SK-N-SH (cell line): ENCODE results near the gene ATP8A1. TPM values are rescaled to one million over a fixed set of nuclear protein-coding genes. Genes with fewer than 3 reads are reported as not detected.

Source experiments
- CTCF ChIA-PET: fragments of 300-600, 350-600 bp; formaldehyde crosslinking; extraction: SDS; loops from one replicate; lab custom pipeline; 2021; lab: Yijun Ruan, JAX
- POLR2A ChIA-PET: fragments of 350-600 bp; sonication (Branson Sonifier 250); formaldehyde crosslinking; extraction: SDS; loops from one replicate; lab custom pipeline; 2020; ENCODE audit warnings: antibody characterized with exemption, inconsistent platforms; lab: Yijun Ruan, JAX
- DNase-seq: peaks from one replicate; pipeline ENCODE4 v3.0.0; 2012
- H2AFZ ChIP-seq: fragments of 200-600 bp; sonication (generic); 2 replicates; pipeline ENCODE4 v1.8.1; 2016; ENCODE audit warnings: antibody characterized with exemption, mild to moderate bottlenecking, low read depth
- H3F3A ChIP-seq: fragments of 200-600 bp; sonication (generic); replicated peaks from 2 replicates; pipeline ENCODE3; 2016; ENCODE audit warnings: antibody characterized with exemption, mild to moderate bottlenecking; ENCODE audit not compliant: insufficient read depth
- H3K27ac ChIP-seq, 2 experiments: fragments of 200-500 bp in 1 of 2; fragments of 200-600 bp in 1 of 2; sonication (Bioruptor generic) in 1 of 2; sonication (generic), shearing (Covaris generic) in 1 of 2; 2 replicates each; pipeline versions ENCODE4 v1.5.1 to v1.6.1; 2014 to 2016; ENCODE audit warnings: low read depth in 2 of 2, inconsistent platforms in 1 of 2, low read length in 1 of 2, mild to moderate bottlenecking in 1 of 2, mixed read lengths in 1 of 2
- H3K27me3 ChIP-seq: fragments of 200-600 bp; sonication (generic), shearing (Covaris generic); 2 replicates; pipeline ENCODE4 v1.6.1; 2016; ENCODE audit warnings: mixed run types; ENCODE audit not compliant: insufficient read depth
- H3K36me3 ChIP-seq, 2 experiments: fragments of 200-500 bp in 1 of 2; fragments of 200-600 bp in 1 of 2; sonication (Bioruptor generic) in 1 of 2; sonication (generic) in 1 of 2; replicated peaks in 1 of 2; 2 replicates each; pipeline versions ENCODE3 to v1.5.1; 2014 to 2016; ENCODE audit warnings: low read length in 1 of 2, mild to moderate bottlenecking in 1 of 2; ENCODE audit not compliant: insufficient read depth in 2 of 2, control insufficient read depth in 1 of 2
- H3K4me1 ChIP-seq, 2 experiments: fragments of 200-500 bp in 1 of 2; fragments of 200-600 bp in 1 of 2; sonication (Bioruptor generic) in 1 of 2; sonication (generic), shearing (Covaris generic) in 1 of 2; 2 replicates each; pipeline versions ENCODE4 v1.5.1 to v1.6.1; 2014 to 2016; ENCODE audit warnings: low read depth in 1 of 2, low read length in 1 of 2, mixed run types in 1 of 2; ENCODE audit not compliant: insufficient read depth in 2 of 2, control insufficient read depth in 1 of 2
- H3K4me2 ChIP-seq: fragments of 200-600 bp; sonication (generic), shearing (Covaris generic); 2 replicates; pipeline ENCODE4 v1.6.1; 2017; ENCODE audit warnings: mixed run types
- H3K4me3 ChIP-seq, 2 experiments: fragments of 200-500 bp in 1 of 2; fragments of 200-600 bp in 1 of 2; sonication (Bioruptor generic) in 1 of 2; sonication (generic), shearing (Covaris generic) in 1 of 2; 2 replicates each; pipeline versions ENCODE4 v1.5.1 to v1.8.1; 2014 to 2016; ENCODE audit warnings: low read depth in 2 of 2, inconsistent platforms in 1 of 2, low read length in 1 of 2, mild to moderate bottlenecking in 1 of 2, mixed read lengths in 1 of 2, moderate library complexity in 1 of 2
- H3K79me2 ChIP-seq: fragments of 200-600 bp; sonication (generic); 2 replicates; pipeline ENCODE4 v1.8.1; 2017; ENCODE audit warnings: mild to moderate bottlenecking; ENCODE audit not compliant: insufficient read depth
- H3K9ac ChIP-seq: fragments of 200-600 bp; sonication (generic); 2 replicates; pipeline ENCODE4 v1.6.1; 2017; ENCODE audit warnings: mixed run types
- H3K9me2 ChIP-seq: fragments of 200-600 bp; sonication (generic); 2 replicates; pipeline ENCODE4 v1.6.1; 2017; ENCODE audit warnings: mixed run types
- H3K9me3 ChIP-seq: fragments of 200-600 bp; sonication (generic); 2 replicates; pipeline ENCODE4 v1.6.1; 2017; ENCODE audit warnings: mixed run types, mild to moderate bottlenecking, moderate library complexity
- H4K20me1 ChIP-seq: fragments of 200-600 bp; sonication (generic); 2 replicates; pipeline ENCODE4 v1.6.1; 2017; ENCODE audit warnings: mild to moderate bottlenecking, mixed run types; ENCODE audit not compliant: insufficient read depth
- EZH2phosphoT487 ChIP-seq: fragments of 200-600 bp; sonication (generic); IDR thresholded peaks from 2 replicates; pipeline ENCODE4 v1.6.1; 2017; ENCODE audit warnings: low read depth, mixed run types, mild to moderate bottlenecking, antibody characterized with exemption, moderate library complexity, borderline replicate concordance
- FOSL2 ChIP-seq: IDR thresholded peaks from 2 replicates; pipeline ENCODE4 v1.4.0; 2012; ENCODE audit warnings: low read depth, mild to moderate bottlenecking, moderate library complexity, borderline replicate concordance
- FOXM1 ChIP-seq: IDR thresholded peaks from 2 replicates; pipeline ENCODE4 v1.4.0; 2012; ENCODE audit warnings: low read depth, mild to moderate bottlenecking
- JUND ChIP-seq: IDR thresholded peaks from 2 replicates; pipeline ENCODE4 v1.4.0; 2012
- MXI1 ChIP-seq: IDR thresholded peaks from 2 replicates; pipeline ENCODE4 v1.6.1; 2012; ENCODE audit warnings: mild to moderate bottlenecking, low read depth, low read length, improper control_type of control experiment
- NFIC ChIP-seq: IDR thresholded peaks from 2 replicates; pipeline ENCODE4 v1.4.0; 2012; ENCODE audit warnings: borderline replicate concordance
- PBX3 ChIP-seq: IDR thresholded peaks from 2 replicates; pipeline ENCODE4; 2012
- POLR2AphosphoS5 ChIP-seq: IDR thresholded peaks from 2 replicates; pipeline ENCODE4 v1.6.1; 2012; ENCODE audit warnings: low read depth, low read length
- REST ChIP-seq: IDR thresholded peaks from 2 replicates; pipeline ENCODE4 v1.6.1; 2012; ENCODE audit warnings: mild to moderate bottlenecking, low read depth, low read length, moderate library complexity
- SIN3A ChIP-seq: IDR thresholded peaks from 2 replicates; pipeline ENCODE4 v1.6.1; 2012; ENCODE audit warnings: low read depth, mild to moderate bottlenecking, low read length, moderate library complexity, borderline replicate concordance
- TEAD4 ChIP-seq: IDR thresholded peaks from 2 replicates; pipeline ENCODE4 v1.4.0; 2012; ENCODE audit warnings: mild to moderate bottlenecking, borderline replicate concordance; ENCODE audit not compliant: insufficient read depth
- USF1 ChIP-seq: IDR thresholded peaks from 2 replicates; pipeline ENCODE4 v1.4.0; 2012; ENCODE audit warnings: low read depth, borderline replicate concordance
- YY1 ChIP-seq: IDR thresholded peaks from 2 replicates; pipeline ENCODE4 v1.4.0; 2012; ENCODE audit warnings: low read depth, mild to moderate bottlenecking
- whole genome bisulfite sequencing: methylation state at CpG from one replicate; pipeline ENCODE4 v1.1.6; 2017; ENCODE audit warnings: low lambda C conversion rate; 5-methylcytosine and 5-hydroxymethylcytosine counted together
- polyA plus RNA-seq, 3 experiments: library from polyadenylated mRNA; depleted of rRNA; stranded (reverse); fragments of >200 nt; gene quantifications; 2 replicates each; pipeline ENCODE4 v1.2.3, GENCODE V29; 2012
- TF ChIP-seq, protein P1 (sequence below): IDR thresholded peaks from 2 replicates; pipeline ENCODE4 v1.4.0; 2012; ENCODE audit warnings: low read depth

The ATP8A1 gene
- polyA plus RNA-seq, 1 of the 3 experiments (the other 2 are of a cell fraction): 0.38 TPM

- H4K20me1 ChIP-seq: no peaks in the 10 kb centered on the region
- no peaks in the 10 kb centered on the region for H3K9me2 ChIP-seq
- H3K4me3 ChIP-seq: no peak overlapping the region
- no peak for DNase-seq
- TF ChIP-seq REST (no peak), MXI1 (no peak), PBX3 (no peak), FOXM1 (no peak), JUND (no peak), EZH2phosphoT487 (no peak), TEAD4 (no peak), FOSL2 (no peak), POLR2AphosphoS5 (no peak), NFIC (no peak), SIN3A (no peak), USF1 (no peak)
- TF ChIP-seq, protein P1, sequence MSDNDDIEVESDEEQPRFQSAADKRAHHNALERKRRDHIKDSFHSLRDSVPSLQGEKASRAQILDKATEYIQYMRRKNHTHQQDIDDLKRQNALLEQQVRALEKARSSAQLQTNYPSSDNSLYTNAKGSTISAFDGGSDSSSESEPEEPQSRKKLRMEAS: no peak
- no peaks in the 10 kb centered on the region for H3K27me3 ChIP-seq
- no peak overlapping the region for H2AFZ ChIP-seq
- WGBS: 73% methylated on average over 3 of the region's 3 CpGs
- H3K4me1 ChIP-seq: no peaks in the 10 kb centered on the region; a peak in 1 of 4 replicates
- no peaks in the 10 kb centered on the region for H3K79me2 ChIP-seq
- no peak overlapping the region for H3K9ac ChIP-seq
- no peaks in the 10 kb centered on the region for H3K36me3 ChIP-seq
- CTCF ChIA-PET: interaction anchor here (0.6 to 4.3 kb wide), 6 partner anchors 111 to 598 kb away, joined by 3 to 22 read pairs (median 4); no protein-coding TSS in a partner anchor
- H3F3A ChIP-seq: no peaks in the 10 kb centered on the region
- no peak overlapping the region for H3K4me2 ChIP-seq
- no peaks in the 10 kb centered on the region for H3K9me3 ChIP-seq
- POLR2A ChIA-PET: no interaction called here
- no peak overlapping the region for H3K27ac ChIP-seq
Observed at GRCh38 chr4:42512226-42512625, 144.7 kb downstream of the ATP8A1 start.

- no peak overlapping the region for H3K4me3 ChIP-seq
- no peaks in the 10 kb centered on the region for H3K9me2 ChIP-seq
- H3K27me3 ChIP-seq: no peaks in the 10 kb centered on the region
- no peak overlapping the region for H2AFZ ChIP-seq
- H3K9ac ChIP-seq: no peak overlapping the region
- ChIA-PET CTCF (interaction anchor here (1.1 to 4.3 kb wide), 7 partner anchors 8 to 230 kb away, joined by 3 to 22 read pairs (median 5); no protein-coding TSS in a partner anchor), POLR2A (no interaction called here)
- no peaks in the 10 kb centered on the region; a peak in 1 of 4 replicates for H3K4me1 ChIP-seq
- no peaks in the 10 kb centered on the region for H3F3A ChIP-seq
- H3K36me3 ChIP-seq: no peaks in the 10 kb centered on the region
- TF ChIP-seq YY1: no peak
- no peak for DNase-seq
- H4K20me1 ChIP-seq: no peaks in the 10 kb centered on the region
- no peak overlapping the region for H3K27ac ChIP-seq
- no peaks in the 10 kb centered on the region for H3K9me3 ChIP-seq
- no peak overlapping the region for H3K4me2 ChIP-seq
- H3K79me2 ChIP-seq: no peaks in the 10 kb centered on the region
Observed at GRCh38 chr4:42510225-42510624, 146.7 kb downstream of the ATP8A1 start.
